CD1c-positive myeloid dendritic cell (primary cell): Measurements from ENCODE around the gene SHMT1.
"Not testable (repeated sequence)": the region's sequence is repeated elsewhere in the genome, so short reads cannot be mapped to it uniquely, and the experiment has no call there.

ENCODE experiments used
- DNase-seq: peaks from one replicate; pipeline ENCODE4 v3.0.0-alpha.2; 2016; ENCODE audit errors: extremely low spot score

The SHMT1 gene

DNA sequence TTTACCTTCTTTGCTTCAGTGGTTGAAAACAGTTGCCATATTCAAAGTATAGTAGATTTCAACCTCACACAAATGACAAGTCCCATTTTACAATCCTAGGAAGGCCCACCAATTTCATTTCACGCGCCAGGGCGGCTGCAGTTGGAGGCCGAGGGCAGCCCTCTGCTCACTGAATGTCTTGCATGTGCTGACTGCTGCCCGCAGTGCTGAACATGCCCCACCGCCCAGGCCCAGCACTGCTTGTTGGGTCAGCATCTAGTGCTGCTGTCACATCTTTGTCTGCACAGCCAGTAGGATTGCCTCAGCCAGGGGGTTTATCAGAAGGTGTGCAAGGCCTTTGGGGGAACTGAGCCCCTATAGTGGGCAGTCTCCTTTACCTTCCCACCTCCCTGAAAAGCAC is 36.8 kb downstream of the SHMT1 start:
- DNase-seq: no peak

GRCh38 chr17:18326039-18326438 is 37.3 kb downstream of the SHMT1 start:
- DNase-seq: no peak

DNA sequence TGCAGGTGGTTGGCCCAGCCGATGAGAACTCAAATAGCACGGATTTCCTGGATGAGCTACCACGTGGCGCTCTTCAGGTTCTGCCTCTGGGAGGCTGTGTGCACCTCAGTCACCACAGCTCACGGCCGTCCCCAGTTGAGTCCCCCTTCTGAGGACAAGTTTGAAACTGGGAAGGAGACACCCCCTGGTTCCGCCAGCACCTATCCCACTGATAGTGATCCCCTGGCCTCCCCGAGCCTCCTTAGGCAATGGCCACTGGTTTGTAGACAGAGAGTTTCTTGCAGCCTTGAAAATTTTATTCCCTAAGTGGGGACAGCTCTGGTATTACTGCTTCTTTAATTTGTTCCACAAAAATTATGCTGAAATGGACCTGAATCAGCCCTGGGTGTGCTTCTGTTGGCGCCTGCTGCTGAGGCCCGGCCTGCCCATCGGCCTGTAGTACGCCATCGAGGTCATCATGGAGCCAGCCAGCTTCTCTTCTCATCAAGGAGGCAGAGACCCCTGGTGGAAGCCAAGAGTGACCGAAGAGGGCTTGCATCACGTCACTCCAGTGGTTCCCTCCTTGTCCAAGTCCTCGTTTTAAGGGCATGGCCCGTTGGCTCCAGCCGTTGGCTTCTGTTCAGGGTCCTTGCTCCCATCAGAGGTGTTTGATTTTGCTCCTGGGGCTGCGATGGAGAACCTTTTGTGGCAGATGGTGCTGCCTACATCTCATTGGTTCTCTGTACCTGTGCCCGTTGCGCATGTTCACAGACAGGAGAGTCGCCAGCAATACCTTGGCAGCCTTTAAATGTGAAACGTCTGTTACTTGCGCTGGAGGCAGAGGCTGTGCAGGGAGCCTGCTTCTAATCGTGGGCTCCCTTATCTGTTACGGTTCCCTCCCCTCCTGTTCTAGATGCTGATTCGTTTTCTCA is 39.0 kb downstream of the SHMT1 start:
- DNase-seq: no peak

- DNase-seq: no peak
Measured at GRCh38 chr17:18323507-18324139, 39.7 kb downstream of the SHMT1 start.

DNA sequence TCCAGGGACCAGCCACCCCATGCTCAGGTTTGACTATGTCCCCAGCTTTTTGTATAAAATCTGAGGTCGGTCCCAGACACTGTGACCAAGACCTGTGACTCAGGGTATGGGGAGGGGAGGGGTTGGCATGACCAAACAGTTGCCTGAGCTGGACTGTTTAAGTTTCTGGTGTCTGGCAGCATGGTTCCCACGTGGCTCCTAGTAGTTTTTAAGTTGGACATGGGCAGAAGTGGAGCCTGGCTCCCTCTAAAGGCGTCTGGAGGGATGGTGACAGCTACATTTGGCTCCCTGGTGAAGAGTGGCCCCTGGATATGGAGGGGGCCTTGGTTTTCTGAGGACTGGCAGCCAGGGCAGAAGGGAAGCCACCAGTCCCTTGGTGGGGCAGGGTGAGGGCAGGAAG is 40.3 kb downstream of the SHMT1 start:
- no peak for DNase-seq

DNA sequence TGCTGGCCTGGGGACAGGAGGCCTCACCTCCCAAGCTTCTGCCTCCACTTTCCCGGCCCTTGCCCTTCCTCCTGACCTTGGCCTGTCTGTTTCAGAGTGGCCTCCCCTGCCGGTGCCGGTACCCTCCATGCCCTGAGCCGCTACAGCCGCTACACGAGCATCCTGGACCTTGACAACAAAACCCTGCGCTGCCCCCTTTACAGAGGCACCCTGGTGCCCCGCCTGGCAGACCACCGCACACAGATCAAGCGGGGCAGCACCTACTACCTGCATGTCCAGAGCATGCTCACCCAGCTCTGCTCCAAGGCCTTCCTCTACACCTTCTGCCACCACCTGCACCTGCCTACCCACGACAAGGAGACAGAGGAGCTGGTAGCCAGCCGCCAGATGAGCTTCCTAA is 40.8 kb downstream of the SHMT1 start:
- DNase-seq: no peak

DNA sequence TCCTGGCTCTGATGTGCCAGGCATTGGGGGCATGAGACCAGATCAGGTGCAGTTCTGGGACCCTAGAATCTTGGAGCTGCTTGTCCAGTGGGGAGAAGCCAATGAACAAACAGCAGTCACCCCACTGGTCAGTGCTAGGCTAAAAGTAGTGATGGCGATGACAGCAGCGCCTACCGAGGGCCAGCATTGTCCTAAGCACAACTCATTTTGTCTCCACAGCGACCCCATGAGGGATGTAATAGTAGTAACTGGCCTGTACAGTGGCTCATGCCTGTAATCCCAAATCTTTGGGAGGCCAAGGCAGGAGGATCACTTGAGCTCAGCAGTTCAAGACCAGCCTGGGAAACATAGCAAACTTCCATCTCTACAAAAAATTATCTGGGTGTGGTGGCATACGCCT is 42.0 kb downstream of the SHMT1 start:
- no peak for DNase-seq

DNA sequence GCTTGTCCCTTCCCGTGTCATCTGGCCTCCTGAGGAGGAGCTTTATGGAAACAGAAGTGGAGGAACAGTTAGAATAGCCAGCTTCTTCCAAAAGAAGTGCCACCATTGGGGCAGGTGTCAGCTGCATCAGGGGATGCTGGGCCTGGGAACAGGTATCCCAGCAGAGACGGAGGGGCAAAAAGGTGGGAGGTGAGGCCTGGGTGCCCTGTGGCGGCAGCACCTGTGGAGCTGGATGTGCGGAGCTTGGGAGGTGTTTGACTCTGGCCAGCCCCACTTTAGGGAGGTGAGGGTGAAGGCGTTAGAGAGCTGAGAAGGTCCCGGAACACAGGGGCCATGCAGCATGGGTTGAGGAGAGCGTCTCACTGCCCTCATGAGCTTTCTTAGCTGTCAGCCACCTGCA is 43.0 kb downstream of the SHMT1 start:
- no peak for DNase-seq

DNA sequence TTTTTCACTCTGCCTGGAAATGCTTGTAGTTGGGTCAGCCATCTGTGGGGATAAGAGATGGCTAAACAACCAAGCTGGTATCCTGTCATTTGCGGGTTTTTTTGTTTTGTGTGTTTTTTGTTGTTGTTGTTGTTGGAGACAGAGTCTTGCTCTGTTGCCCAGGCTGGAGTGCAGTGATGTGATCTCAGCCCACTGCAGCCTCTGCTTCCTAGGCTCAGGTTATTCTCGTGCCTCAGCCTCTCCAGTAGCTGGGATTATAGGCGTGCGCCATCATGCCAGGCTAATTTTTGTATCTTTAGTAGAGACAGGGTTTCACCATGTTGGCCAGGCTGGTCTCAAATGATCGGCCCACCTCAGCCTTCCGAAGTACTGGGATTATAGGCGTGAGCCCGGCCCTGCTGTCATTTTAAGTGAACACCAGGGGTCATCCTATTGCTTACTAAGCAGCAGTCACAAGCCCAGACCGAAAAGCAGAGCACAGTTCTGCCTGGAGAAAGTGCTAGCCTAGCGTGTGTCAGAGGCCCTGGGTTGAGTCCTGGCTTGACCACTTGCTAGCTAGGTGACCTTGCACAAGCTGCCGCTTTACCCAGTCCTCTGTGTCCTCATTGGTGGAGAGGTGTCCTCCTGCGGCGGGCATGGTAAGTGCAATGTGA is 43.6 kb downstream of the SHMT1 start:
- DNase-seq: peak; percentile 22

GRCh38 chr17:18318771-18319450 is 44.4 kb downstream of the SHMT1 start:
- DNase-seq: no peak

- DNase-seq: peak; percentile 21
Measured at GRCh38 chr17:18318117-18318516, 45.2 kb downstream of the SHMT1 start.

GRCh38 chr17:18315961-18316360 is 47.4 kb downstream of the SHMT1 start:
- DNase-seq: no peak

DNA sequence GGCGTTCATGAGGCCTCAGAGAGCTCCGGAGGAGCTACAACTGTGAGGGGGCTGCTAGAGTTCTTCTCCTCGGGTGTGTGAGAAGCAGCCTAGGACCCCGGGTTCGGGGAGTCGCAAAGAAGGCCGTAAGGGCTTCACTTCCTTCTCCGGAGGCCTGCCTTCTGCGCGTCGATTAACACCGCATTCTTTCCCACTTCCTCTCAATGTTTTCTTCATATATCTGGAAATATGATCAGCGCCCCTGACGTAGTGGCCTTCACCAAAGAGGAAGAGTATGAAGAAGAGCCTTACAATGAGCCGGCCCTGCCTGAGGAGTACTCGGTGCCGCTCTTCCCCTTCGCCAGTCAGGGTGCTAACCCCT is 47.8 kb downstream of the SHMT1 start:
- DNase-seq: peak; percentile 89

- peak; percentile 97 for DNase-seq
Measured at GRCh38 chr17:18314731-18315561, 48.4 kb downstream of the SHMT1 start, which contains the start of the genes SMCR8 and TOP3A. Gene SMCR8 (plus strand): TSS chr17:18315293. CDS start chr17:18315790, 497 bp downstream. Gene TOP3A (minus strand): TSS chr17:18314994. CDS start chr17:18314778, 216 bp downstream.

- DNase-seq: peak; percentile 16
Measured at GRCh38 chr17:18314059-18314730, 49.2 kb downstream of the SHMT1 start.

DNA sequence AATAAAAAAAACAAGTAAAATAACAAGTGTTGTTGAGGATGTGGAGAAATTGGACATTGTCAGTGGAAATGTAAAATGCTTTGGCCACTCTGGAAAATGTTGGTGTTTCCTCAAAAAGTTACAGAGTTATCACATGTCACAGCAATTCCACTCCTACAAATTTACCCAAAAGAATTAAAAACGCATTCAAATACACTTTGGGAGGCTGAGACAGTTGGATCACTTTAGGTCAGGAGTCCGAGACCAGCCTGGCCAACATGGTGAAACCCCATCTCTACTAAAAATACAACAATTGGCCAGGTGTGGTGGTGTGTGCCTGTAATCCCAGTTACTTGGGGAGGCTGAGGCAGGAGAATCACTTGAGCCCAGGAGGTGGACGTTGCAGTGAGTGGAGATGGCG is 54.1 kb downstream of the SHMT1 start:
- no peak for DNase-seq

DNA sequence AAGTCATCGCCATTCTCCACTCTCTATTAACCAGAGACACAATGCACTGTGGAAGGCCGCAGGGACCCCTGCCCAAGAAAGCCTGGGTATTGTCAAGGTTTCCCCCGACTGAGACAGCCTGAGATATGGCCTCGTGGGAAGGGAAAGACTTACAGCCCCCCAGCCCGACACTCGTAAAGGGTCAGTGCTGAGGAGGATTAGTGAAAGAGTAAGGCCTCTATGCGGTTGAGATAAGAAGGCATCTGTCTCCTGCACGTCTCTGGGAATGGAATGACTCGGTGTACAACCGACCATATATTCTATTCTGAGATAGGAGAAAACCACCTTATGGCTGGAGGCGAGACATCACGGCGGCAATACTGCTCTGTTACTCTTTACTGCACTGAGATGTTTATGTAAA is 60.1 kb downstream of the SHMT1 start:
- not testable (repeated sequence) for DNase-seq

GRCh38 chr17:18300725-18301480 is 62.4 kb downstream of the SHMT1 start:
- peak; percentile 17 for DNase-seq

- not testable (repeated sequence) for DNase-seq
Measured at GRCh38 chr17:18298061-18298460, 65.3 kb downstream of the SHMT1 start.
